HTERT RPE-1 (cell line): Measurements from ENCODE around the gene FXYD1.
"Not testable (repeated sequence)": the region's sequence is repeated elsewhere in the genome, so short reads cannot be mapped to it uniquely, and the experiment has no call there.

ENCODE experiments used
- in situ Hi-C: fragments of 300-500 bp; cut with MboI; formaldehyde crosslinking; loops from 4 replicates; pipeline ENCODE4 v1.14.3; 2020; ENCODE audit warnings: low sequenced_read_pairs

The FXYD1 gene

GRCh38 chr19:35124098-35125060 is 14.2 kb upstream of the FXYD1 start:
- in situ Hi-C loops, result no loop called here

GRCh38 chr19:35125270-35125717 is 13.3 kb upstream of the FXYD1 start:
- in situ Hi-C loops, result no loop called here

- in situ Hi-C loops, result no loop called here
Measured at GRCh38 chr19:35125749-35126623, 12.6 kb upstream of the FXYD1 start.

GRCh38 chr19:35126624-35126959 is 12.0 kb upstream of the FXYD1 start:
- in situ Hi-C loops, result no loop called here

GRCh38 chr19:35127871-35128270 is 10.8 kb upstream of the FXYD1 start:
- in situ Hi-C loops, result no loop called here

- in situ Hi-C loops, result no loop called here
Measured at GRCh38 chr19:35128398-35129057, 10.1 kb upstream of the FXYD1 start.

GRCh38 chr19:35129724-35130274 is 8.8 kb upstream of the FXYD1 start:
- in situ Hi-C loops, result not testable (repeated sequence)

GRCh38 chr19:35130761-35131720 is 7.6 kb upstream of the FXYD1 start:
- in situ Hi-C loops, result no loop called here

- in situ Hi-C loops, result no loop called here
Measured at GRCh38 chr19:35132254-35132653, 6.4 kb upstream of the FXYD1 start.

GRCh38 chr19:35133826-35134225 is 4.8 kb upstream of the FXYD1 start:
- in situ Hi-C loops, result no loop called here

- in situ Hi-C loops, result no loop called here
Measured at GRCh38 chr19:35134601-35135242, 3.9 kb upstream of the FXYD1 start, which contains the start of gene LGI4. Gene LGI4, minus strand, starts transcription at chr19:35135059. Its CDS starts 379 bp downstream, at chr19:35134680.

GRCh38 chr19:35135389-35135909 is 3.2 kb upstream of the FXYD1 start:
- in situ Hi-C loops, result no loop called here

GRCh38 chr19:35136231-35136630 is 2.4 kb upstream of the FXYD1 start:
- in situ Hi-C loops, result no loop called here

- in situ Hi-C loops, result no loop called here
Measured at GRCh38 chr19:35136977-35137702, 1.5 kb upstream of the FXYD1 start.

- in situ Hi-C loops, result no loop called here
Measured at GRCh38 chr19:35140207-35140961, 1.8 kb downstream of the FXYD1 start.

GRCh38 chr19:35140962-35141836 is 2.6 kb downstream of the FXYD1 start:
- in situ Hi-C loops, result no loop called here
